Esophagus muscularis mucosa (tissue), 4 donors: ENCODE data around the gene FBRS. TPM values are rescaled to one million over a fixed set of nuclear protein-coding genes. Genes with fewer than 3 reads are reported as not detected.

Source experiments
- DNase-seq: peaks from one replicate; pipeline ENCODE4 v3.0.0-alpha.2; 2017; ENCODE audit errors: extremely low spot score
- H3K27ac ChIP-seq, 4 donors: fragments of 200-600 bp; sonication (generic); replicated peaks in 1 of 4; 1 replicate in 3 of 4; 2 replicates in 1 of 4; pipeline ENCODE4 v1.5.1; 2016 to 2019; ENCODE audit warnings: mild to moderate bottlenecking in 1 of 4
- H3K27me3 ChIP-seq, 4 donors: fragments of 200-600 bp; sonication (generic); one replicate each; pipeline versions ENCODE4 v1.5.1 to v1.6.0; 2016 to 2019
- H3K36me3 ChIP-seq, 4 donors: fragments of 200-600 bp; sonication (generic); one replicate each; pipeline ENCODE4 v1.5.1; 2016 to 2019
- H3K4me1 ChIP-seq, 4 donors: fragments of 200-600 bp; sonication (generic); one replicate each; pipeline ENCODE4 v1.5.1; 2016 to 2019
- H3K4me3 ChIP-seq, 4 donors: fragments of 200-600 bp; sonication (generic); 1 replicate in 2 of 4; 2 replicates in 2 of 4; pipeline ENCODE4 v1.5.1; 2016 to 2019; ENCODE audit warnings: mild to moderate bottlenecking in 4 of 4, moderate library complexity in 1 of 4
- H3K9me3 ChIP-seq, 4 donors: fragments of 200-600 bp; sonication (generic); 1 replicate in 3 of 4; 2 replicates in 1 of 4; pipeline ENCODE4 v1.5.1; 2016 to 2019
- EP300 ChIP-seq: sonication (generic); formaldehyde crosslinking; IDR thresholded peaks from one replicate; pipeline ENCODE4 v1.6.1; 2017; ENCODE audit warnings: antibody characterized with exemption
- POLR2A ChIP-seq: fragments of 450-650 bp; IDR thresholded peaks from one replicate; pipeline ENCODE4 v1.6.1; 2017; ENCODE audit warnings: antibody characterized with exemption, moderate library complexity, mild to moderate bottlenecking, low read depth
- POLR2AphosphoS5 ChIP-seq, 2 donors: sonication (generic); formaldehyde crosslinking; IDR thresholded peaks; one replicate each; pipeline ENCODE4 v1.6.1; 2017; ENCODE audit warnings: antibody characterized with exemption in 2 of 2
- WGBS: methylation state at CpG from one replicate; pipeline ENCODE4 v1.1.5; 2018; 5-methylcytosine and 5-hydroxymethylcytosine counted together
- intact Hi-C: fragments of 100-400 bp; cut with DNase I; formaldehyde crosslinking; loops from one replicate; pipeline ENCODE4 v1.15.1; 2023
- total RNA-seq, 4 donors: library from RNA; depleted of rRNA; stranded (reverse); fragments of >200 nt; gene quantifications; one replicate each; pipeline versions ENCODE4 v1.1.0 to v1.2.1, GENCODE V29; 2016
- TF ChIP-seq, protein P1 (sequence below), 3 experiments: fragments of 200-600 bp in 2 of 3; fragments of 450-650 bp in 1 of 3; sonication (generic) in 2 of 3; IDR thresholded peaks; one replicate each; pipeline ENCODE4 v1.5.1; 2017 to 2019; ENCODE audit warnings: antibody characterized with exemption in 3 of 3, mild to moderate bottlenecking in 2 of 3, moderate library complexity in 1 of 3

FBRS gene
- total RNA-seq, 4 donors from 2014 or later, result 26.2 to 63.4 (median 37.8) TPM

GRCh38 chr16:30619202-30619601, 39.0 kb upstream of the FBRS start:
- Histone ChIP-seq H3K27me3 (peaks cover 0 to 6% (median under 1%) of the 10 kb centered on the region in 4 donors), H3K9me3 (no peaks in the 10 kb centered on the region), H3K27ac (no peak overlapping the region), H3K36me3 (no peaks in the 10 kb centered on the region), H3K4me1 (no peaks in the 10 kb centered on the region), H3K4me3 (no peak overlapping the region)
- intact Hi-C loops, result loop anchor here (10.0 kb wide), 1 partner anchor 174 kb away; the partner anchor contains the start of gene SEPHS2
- TF ChIP-seq POLR2AphosphoS5 (IDR thresholded peaks at IDR 0.05) (no peak), EP300 (no peak), POLR2A (no peak)
- TF ChIP-seq, protein P1, sequence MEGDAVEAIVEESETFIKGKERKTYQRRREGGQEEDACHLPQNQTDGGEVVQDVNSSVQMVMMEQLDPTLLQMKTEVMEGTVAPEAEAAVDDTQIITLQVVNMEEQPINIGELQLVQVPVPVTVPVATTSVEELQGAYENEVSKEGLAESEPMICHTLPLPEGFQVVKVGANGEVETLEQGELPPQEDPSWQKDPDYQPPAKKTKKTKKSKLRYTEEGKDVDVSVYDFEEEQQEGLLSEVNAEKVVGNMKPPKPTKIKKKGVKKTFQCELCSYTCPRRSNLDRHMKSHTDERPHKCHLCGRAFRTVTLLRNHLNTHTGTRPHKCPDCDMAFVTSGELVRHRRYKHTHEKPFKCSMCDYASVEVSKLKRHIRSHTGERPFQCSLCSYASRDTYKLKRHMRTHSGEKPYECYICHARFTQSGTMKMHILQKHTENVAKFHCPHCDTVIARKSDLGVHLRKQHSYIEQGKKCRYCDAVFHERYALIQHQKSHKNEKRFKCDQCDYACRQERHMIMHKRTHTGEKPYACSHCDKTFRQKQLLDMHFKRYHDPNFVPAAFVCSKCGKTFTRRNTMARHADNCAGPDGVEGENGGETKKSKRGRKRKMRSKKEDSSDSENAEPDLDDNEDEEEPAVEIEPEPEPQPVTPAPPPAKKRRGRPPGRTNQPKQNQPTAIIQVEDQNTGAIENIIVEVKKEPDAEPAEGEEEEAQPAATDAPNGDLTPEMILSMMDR (IDR thresholded peaks at IDR 0.05), result no peak
- WGBS, result 80% methylated on average over 4 of the region's 4 CpGs
- no peak for DNase-seq

GRCh38 chr16:30619638-30620037, 38.6 kb upstream of the FBRS start:
- no peak for DNase-seq
- no peaks in the 10 kb centered on the region for H3K9me3 ChIP-seq
- no peak overlapping the region for H3K4me3 ChIP-seq
- intact Hi-C loops, result loop anchor here (10.0 kb wide), 1 partner anchor 175 kb away; the partner anchor contains the start of gene SEPHS2
- peaks cover 0 to 6% (median 3%) of the 10 kb centered on the region in 4 donors for H3K27me3 ChIP-seq
- H3K4me1 ChIP-seq, result no peaks in the 10 kb centered on the region
- 91% methylated on average over 5 of the region's 5 CpGs for WGBS
- H3K27ac ChIP-seq, result no peak overlapping the region
- no peaks in the 10 kb centered on the region for H3K36me3 ChIP-seq
- TF ChIP-seq POLR2AphosphoS5 (IDR thresholded peaks at IDR 0.05) (no peak), POLR2A (no peak)

DNA sequence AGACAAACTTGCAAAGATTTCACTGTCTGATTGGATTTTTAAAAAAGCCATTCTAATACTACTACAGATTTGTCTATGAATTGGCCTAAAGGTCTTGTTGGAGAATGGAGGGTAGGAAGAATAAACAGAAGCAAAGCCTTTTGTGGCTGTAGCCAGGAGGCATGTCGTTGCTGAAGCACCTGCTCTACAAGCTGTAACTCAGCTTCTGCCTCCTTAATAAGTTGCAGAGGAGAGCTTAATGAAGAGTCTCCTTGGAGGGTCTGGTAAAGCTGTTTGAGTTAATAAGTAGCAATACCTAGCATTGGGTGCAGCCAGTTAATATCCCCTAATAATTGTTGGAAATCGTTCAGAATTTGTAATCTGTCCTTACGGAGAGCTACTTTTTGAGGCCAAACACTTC, 38.1 kb upstream of the FBRS start:
- intact Hi-C loops, result no loop called here
- Histone ChIP-seq H3K36me3 (no peaks in the 10 kb centered on the region), H3K4me1 (no peaks in the 10 kb centered on the region), H3K4me3 (no peak overlapping the region), H3K9me3 (no peaks in the 10 kb centered on the region), H3K27ac (no peak overlapping the region), H3K27me3 (peaks cover 0 to 5% (median 1%) of the 10 kb centered on the region in 4 donors)
- WGBS, result 53% methylated on average over 3 of the region's 3 CpGs
- TF ChIP-seq, protein P1 (IDR thresholded peaks at IDR 0.05), result no peak
- no peak for TF ChIP-seq POLR2A
- TF ChIP-seq EP300, result no peak
- TF ChIP-seq POLR2AphosphoS5 (IDR thresholded peaks at IDR 0.05), result no peak
- no peak for DNase-seq

- H3K36me3 ChIP-seq, result no peaks in the 10 kb centered on the region
- DNase-seq, result no peak
- no peak overlapping the region for H3K27ac ChIP-seq
- H3K9me3 ChIP-seq, result no peaks in the 10 kb centered on the region
- TF ChIP-seq POLR2A (no peak), POLR2AphosphoS5 (IDR thresholded peaks at IDR 0.05) (no peak), EP300 (no peak)
- TF ChIP-seq, protein P1 (IDR thresholded peaks at IDR 0.05), result no peak
- WGBS, result 79% methylated on average over 5 of the region's 5 CpGs
- H3K4me1 ChIP-seq, result no peaks in the 10 kb centered on the region
- no peak overlapping the region for H3K4me3 ChIP-seq
- peaks cover 0 to 5% (median 0%) of the 10 kb centered on the region in 4 donors for H3K27me3 ChIP-seq
- intact Hi-C loops, result no loop called here
Observed at GRCh38 chr16:30621765-30622164, 36.5 kb upstream of the FBRS start.

DNA sequence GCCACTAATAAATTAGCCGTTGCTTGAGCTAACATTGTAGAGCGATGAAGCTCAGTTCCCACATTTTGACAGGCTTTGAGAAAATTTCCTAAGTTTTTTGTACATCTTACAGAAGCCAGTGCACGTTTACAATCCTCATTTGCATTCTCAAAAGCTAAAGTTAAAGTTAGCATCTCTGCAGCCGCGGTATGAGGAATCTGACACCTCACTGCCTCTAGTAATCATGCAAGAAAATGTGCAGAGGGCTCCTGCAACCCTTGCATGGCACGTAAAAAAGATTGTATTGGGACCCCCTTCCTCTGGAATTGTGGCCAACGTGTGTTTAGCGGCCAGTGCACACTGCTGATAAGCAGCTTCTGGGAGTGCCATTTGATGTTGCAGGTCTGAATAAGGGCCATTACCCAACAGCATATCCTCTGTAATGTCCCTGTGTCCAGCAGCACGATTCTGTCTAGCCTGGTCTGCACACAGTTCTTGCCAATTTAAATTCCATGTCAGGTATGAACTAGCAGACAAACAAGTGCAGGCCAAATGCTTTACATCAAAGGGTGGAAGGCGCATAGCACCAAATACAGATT, 35.7 kb upstream of the FBRS start:
- TF ChIP-seq POLR2AphosphoS5 (IDR thresholded peaks at IDR 0.05) (no peak), POLR2A (no peak), EP300 (no peak)
- TF ChIP-seq, protein P1 (IDR thresholded peaks at IDR 0.05), result no peak
- Histone ChIP-seq H3K36me3 (no peaks in the 10 kb centered on the region), H3K27ac (no peak overlapping the region), H3K27me3 (peaks cover 0 to 5% (median 0%) of the 10 kb centered on the region in 4 donors), H3K4me3 (no peak overlapping the region), H3K4me1 (no peaks in the 10 kb centered on the region), H3K9me3 (no peaks in the 10 kb centered on the region)
- DNase-seq, result no peak
- 76% methylated on average over 9 of the region's 10 CpGs for WGBS
- intact Hi-C loops, result no loop called here
